Measurements from ENCODE around the gene TPM1.
"Not testable (repeated sequence)": the region's sequence is repeated elsewhere in the genome, so short reads cannot be mapped to it uniquely, and the experiment has no call there.

Gene TPM1

DNA sequence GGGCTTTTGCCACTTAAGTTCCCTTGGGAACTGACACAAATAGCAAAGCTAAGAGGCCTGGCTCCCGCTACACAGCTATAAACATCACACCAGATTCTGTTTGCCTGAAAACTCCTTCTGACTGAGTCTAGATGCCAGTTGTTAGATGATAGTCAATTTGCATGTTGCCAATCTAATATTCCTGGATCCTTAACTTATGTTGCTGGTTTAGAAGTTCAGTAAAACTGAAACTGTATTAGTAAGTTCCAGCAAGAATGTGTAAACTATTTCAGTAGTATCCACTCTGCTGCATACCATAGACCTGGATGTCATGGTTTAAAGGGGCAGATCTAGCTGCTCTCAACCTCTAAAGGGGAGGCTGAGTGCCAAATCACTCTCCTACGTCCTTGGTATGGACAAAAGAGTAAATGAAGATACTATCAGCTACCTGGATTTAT, 52.0 kb downstream of the TPM1 start:
- Histone ChIP-seq H3K27me3 (no peaks in the 10 kb centered on the region), H3K4me1 (ENCODE audit: control insufficient read depth in 1 of 2, insufficient read depth in 1 of 2, low read depth in 1 of 2, low read length in 1 of 2) (peaks cover 4% of the 10 kb centered on the region in 2 experiments), H3K36me3 (no peaks in the 10 kb centered on the region), H3K9me3 (no peaks in the 10 kb centered on the region), H3K4me3 (ENCODE audit: low read depth in 1 of 2, low read length in 1 of 2) (no peak overlapping the region), H3K27ac (no peak overlapping the region)
- TF ChIP-seq, protein P1, sequence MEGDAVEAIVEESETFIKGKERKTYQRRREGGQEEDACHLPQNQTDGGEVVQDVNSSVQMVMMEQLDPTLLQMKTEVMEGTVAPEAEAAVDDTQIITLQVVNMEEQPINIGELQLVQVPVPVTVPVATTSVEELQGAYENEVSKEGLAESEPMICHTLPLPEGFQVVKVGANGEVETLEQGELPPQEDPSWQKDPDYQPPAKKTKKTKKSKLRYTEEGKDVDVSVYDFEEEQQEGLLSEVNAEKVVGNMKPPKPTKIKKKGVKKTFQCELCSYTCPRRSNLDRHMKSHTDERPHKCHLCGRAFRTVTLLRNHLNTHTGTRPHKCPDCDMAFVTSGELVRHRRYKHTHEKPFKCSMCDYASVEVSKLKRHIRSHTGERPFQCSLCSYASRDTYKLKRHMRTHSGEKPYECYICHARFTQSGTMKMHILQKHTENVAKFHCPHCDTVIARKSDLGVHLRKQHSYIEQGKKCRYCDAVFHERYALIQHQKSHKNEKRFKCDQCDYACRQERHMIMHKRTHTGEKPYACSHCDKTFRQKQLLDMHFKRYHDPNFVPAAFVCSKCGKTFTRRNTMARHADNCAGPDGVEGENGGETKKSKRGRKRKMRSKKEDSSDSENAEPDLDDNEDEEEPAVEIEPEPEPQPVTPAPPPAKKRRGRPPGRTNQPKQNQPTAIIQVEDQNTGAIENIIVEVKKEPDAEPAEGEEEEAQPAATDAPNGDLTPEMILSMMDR (IDR thresholded peaks at IDR 0.05) = no peak

DNA sequence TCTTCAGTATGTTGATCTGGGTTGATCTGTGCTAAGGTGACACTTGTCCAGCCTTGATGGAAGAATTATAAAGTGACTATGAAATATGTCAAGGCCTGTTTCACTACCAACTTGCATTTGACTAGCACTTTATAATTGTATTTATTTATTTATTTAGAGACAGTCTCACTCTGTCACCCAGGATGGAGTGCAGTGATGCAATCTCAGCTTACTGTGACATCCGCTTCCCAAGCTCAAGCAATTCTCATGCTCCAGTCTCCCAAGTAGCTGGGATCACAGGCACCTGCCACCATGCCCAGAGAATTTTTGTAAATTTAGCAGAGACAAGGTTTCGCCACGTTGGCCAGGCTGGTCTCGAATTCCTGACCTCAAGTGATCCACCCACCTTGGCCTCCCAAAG, 53.6 kb downstream of the TPM1 start:
- Histone ChIP-seq H3K36me3 (no peaks in the 10 kb centered on the region), H3K9me3 (no peaks in the 10 kb centered on the region), H3K27me3 (no peaks in the 10 kb centered on the region), H3K4me3 (ENCODE audit: low read depth in 1 of 2, low read length in 1 of 2) (no peak overlapping the region), H3K27ac (no peak overlapping the region), H3K4me1 (ENCODE audit: control insufficient read depth in 1 of 2, insufficient read depth in 1 of 2, low read depth in 1 of 2, low read length in 1 of 2) (peaks cover 4% of the 10 kb centered on the region in 2 experiments)
- TF ChIP-seq, protein P1 (IDR thresholded peaks at IDR 0.05) = no peak

DNA sequence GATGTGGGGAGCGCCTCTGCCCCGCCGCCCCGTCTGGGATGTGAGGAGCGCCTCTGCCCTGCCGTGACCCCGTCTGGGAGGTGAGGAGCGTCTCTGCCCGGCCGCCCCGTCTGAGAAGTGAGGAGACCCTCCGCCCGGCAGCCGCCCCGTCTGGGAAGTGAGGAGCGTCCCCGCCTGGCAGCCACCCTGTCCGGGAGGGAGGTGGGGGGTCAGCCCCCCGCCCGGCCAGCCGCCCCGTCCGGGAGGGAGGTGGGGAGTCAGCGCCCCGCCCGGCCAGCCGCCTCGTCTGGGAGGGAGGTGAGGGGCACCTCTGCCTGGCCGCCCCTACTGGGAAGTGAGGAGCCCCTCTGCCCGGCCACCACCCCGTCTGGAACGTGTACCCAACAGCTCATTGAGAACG, 56.4 kb downstream of the TPM1 start:
- not testable (repeated sequence) for H3K27me3 ChIP-seq; H3K27ac ChIP-seq; H3K4me3 ChIP-seq (ENCODE audit: low read depth in 1 of 2, low read length in 1 of 2); H3K36me3 ChIP-seq; H3K9me3 ChIP-seq
- peaks cover 0 to 10% of the 10 kb centered on the region in 2 experiments for H3K4me1 ChIP-seq (ENCODE audit: control insufficient read depth in 1 of 2, insufficient read depth in 1 of 2, low read depth in 1 of 2, low read length in 1 of 2)

DNA sequence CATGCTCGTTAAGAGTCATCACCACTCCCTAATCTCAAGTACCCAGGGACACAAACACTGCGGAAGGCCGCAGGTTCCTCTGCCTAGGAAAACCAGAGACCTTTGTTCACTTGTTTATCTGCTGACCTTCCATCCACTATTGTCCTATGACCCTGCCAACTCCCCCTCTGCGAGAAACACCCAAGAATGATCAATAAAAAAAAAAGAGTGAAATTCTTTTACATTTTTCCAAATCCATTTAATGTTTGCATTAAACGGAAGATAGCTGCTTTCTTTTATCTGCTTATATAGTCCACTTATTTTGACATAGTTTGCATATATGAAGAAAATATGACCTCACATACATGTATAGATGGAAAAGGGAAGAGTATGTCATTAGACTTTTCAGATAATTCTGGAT, 57.0 kb downstream of the TPM1 start:
- H3K9me3 ChIP-seq; H3K27ac ChIP-seq; H3K27me3 ChIP-seq; H3K36me3 ChIP-seq; H3K4me3 ChIP-seq (ENCODE audit: low read depth in 1 of 2, low read length in 1 of 2): not testable (repeated sequence)
- H3K4me1 ChIP-seq (ENCODE audit: control insufficient read depth in 1 of 2, insufficient read depth in 1 of 2, low read depth in 1 of 2, low read length in 1 of 2) = peaks cover 2 to 16% of the 10 kb centered on the region in 2 experiments

DNA sequence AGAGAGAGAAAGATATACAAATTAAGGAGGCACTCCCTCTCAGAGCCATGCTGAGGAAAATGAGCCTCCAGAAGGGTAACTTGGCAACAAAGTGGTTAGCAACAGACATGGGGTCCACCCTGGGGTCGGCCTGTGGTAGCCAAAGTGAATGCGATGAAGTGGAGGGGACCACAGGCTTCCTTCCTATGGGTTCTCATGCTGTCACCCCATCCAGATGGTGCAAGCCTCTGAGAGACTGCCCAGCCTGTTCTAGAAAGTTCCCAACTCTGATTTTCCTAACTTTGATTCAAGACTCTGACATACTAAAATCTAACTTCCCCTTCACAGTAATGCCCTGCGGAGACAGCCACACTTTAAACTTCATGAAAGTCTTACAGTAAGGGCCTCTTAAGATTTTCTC, 60.9 kb downstream of the TPM1 start:
- H3K27ac ChIP-seq = no peak overlapping the region
- TF ChIP-seq, protein P1 (IDR thresholded peaks at IDR 0.05) = no peak
- no peaks in the 10 kb centered on the region for H3K9me3 ChIP-seq
- no peaks in the 10 kb centered on the region for H3K36me3 ChIP-seq
- H3K27me3 ChIP-seq = no peaks in the 10 kb centered on the region
- H3K4me3 ChIP-seq (ENCODE audit: low read depth in 1 of 2, low read length in 1 of 2) = no peak overlapping the region
- H3K4me1 ChIP-seq (ENCODE audit: control insufficient read depth in 1 of 2, insufficient read depth in 1 of 2, low read depth in 1 of 2, low read length in 1 of 2) = peaks cover 9 to 19% of the 10 kb centered on the region in 2 experiments

DNA sequence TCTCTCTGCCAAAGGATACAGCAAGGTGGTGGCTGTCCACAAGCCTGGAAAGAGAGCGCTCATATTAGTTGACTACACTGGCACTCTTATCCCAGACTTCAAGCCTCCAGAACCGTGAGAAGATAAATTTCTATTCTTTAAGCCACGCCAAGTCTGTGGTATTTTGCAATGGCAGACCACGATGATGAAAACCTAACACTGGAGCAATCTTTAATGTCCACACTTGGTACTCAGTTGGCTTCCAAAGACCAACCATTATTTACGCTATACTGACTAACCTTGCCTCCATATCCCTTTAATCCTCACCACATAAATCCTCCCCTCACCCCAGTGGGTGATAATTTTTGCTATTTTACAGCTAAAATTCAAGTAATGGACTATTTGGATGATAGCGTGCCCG, 62.2 kb downstream of the TPM1 start:
- TF ChIP-seq, protein P1 (IDR thresholded peaks at IDR 0.05) = no peak
- Histone ChIP-seq H3K4me3 (ENCODE audit: low read depth in 1 of 2, low read length in 1 of 2) (peak overlapping the region; percentile 41 to 56), H3K27ac (peak overlapping the region; percentile 74), H3K27me3 (no peaks in the 10 kb centered on the region), H3K9me3 (no peaks in the 10 kb centered on the region), H3K36me3 (no peaks in the 10 kb centered on the region), H3K4me1 (ENCODE audit: control insufficient read depth in 1 of 2, insufficient read depth in 1 of 2, low read depth in 1 of 2, low read length in 1 of 2) (peaks cover 9 to 19% of the 10 kb centered on the region in 2 experiments)

DNA sequence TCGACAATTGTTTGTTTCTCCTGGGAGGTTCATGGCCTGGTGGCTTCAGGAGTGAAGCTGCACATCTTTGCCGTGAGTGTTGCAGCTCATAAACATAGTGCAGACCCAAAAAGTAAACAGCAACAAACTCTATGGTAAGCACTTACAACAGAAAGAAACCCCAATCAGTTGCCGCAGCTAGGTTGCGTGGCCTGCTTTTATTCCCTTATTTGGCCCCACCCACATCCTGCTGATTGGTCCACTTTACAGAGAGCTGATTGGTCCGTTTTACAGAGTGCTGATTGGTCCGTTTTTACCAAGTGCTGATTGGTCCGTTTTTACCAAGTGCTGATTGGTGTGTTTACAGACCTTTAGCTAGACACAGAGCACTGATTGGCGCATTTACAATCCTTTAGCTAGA, 62.8 kb downstream of the TPM1 start:
- Histone ChIP-seq H3K4me1 (ENCODE audit: control insufficient read depth in 1 of 2, insufficient read depth in 1 of 2, low read depth in 1 of 2, low read length in 1 of 2) (peaks cover 9 to 19% of the 10 kb centered on the region in 2 experiments), H3K27ac (peak overlapping the region; percentile 74), H3K4me3 (ENCODE audit: low read depth in 1 of 2, low read length in 1 of 2) (peak overlapping the region; percentile 41 to 56)
- H3K27me3 ChIP-seq, H3K9me3 ChIP-seq, H3K36me3 ChIP-seq: not testable (repeated sequence)
